SKM-1 treated with dmso at 0.1 percent for 144 hours (cell line): ENCODE results near the gene BRIX1.
"Not testable (repeated sequence)": the region's sequence is repeated elsewhere in the genome, so short reads cannot be mapped to it uniquely, and the experiment has no call there.

Source experiments
- DNase-seq: peaks from one replicate; lab custom pipeline; 2025; ENCODE audit not compliant: unreplicated experiment; lab: John Stamatoyannopoulos, UW

Gene BRIX1

DNA sequence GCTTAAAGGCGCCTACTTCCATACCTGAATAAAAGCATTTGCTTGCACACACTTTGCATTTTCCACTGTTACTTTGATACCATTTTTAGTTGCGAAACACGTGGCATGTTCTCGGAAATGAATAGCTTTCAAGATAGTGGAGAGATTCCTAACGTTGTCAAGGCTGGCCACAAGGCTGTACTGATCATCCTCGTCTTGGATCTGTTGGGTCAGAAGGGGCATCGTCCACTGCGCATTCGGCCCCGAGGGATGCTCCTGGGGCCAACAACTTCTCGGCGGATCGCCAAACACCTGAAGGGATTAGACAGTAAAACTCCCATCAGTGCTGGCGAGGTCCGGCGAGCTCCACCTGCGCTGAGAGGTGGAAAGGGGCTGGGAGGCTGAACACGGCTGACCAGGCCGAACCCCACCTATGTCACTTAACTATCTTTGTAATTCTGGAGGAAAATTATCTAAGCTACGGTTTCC is 806 bp upstream of the BRIX1 start:
- DNase-seq = no peak

DNA sequence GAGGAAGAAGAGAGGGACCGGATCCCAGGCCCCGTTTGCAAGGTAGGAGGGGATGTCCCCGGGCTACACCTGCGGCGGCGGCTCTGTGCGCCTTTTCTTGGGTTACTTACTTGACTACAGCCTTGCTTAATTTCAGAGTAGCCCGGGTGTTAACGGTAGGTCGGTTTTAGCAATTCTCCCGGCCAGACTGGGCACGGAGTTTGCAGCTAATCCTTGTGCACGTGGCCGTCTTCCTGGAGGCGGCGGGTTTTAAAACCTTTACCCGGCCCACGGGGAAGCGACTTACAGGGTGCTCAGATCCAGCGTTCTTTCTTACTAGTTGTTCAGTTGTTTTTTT is 313 bp downstream of the BRIX1 start:
- DNase-seq = no peak

DNA sequence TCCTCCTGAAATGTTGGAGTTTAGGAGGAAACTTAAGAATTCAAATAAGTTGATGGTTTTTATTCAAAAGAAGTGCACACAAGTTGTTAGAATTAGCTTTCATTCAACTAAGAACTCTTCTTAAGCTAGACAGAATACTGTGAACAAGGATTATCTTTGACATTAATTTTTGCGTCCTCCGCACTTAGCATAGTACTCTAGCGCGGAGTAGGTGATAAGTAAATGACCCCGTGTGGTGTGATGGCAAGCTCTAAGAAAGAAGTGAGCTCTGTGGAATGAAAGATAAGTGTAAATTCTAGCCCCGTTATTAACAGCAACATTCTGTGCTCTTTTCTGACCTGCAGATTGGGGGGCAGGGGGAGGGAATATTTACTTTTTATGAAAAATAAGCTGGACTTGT is 1.0 kb downstream of the BRIX1 start:
- no peak for DNase-seq

DNA sequence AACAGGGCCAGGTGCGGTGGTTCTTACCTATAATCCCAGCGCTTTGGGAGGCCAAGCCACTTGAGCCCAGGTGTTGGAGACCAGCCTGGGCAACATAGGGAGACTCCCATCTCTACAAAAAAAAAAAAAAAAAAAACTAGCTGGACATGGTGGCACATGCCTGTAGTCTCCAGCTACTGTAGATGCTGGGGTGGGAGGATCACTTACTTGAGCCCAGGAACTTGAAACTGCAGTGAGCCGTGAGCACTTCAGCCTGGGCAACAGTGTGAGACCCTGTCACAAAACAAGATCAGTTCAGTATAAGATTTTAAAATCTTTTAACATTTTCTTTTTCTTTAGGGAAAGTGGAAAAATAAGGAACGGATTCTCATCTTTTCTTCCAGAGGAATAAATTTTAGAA is 2.5 kb downstream of the BRIX1 start:
- DNase-seq = no peak

DNA sequence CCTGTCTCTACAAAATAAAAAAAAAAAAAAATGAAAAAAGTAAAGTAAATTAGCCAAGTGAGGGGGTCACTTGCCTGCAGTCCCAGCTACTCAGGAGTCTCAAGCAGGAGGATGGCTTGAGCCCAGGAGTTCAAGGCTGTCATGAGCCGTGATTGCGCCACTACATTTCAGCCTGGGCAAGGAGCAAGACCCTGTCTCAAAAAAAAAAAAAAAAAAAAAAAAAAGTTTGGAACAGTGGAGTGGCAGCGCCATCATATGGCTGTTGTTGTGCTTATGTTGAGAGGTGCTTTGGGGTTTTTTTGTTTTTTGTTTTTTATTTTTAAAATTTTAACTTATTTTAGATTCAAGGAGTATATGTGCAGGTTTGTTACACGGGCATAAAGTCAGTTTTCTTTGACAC is 3.6 kb downstream of the BRIX1 start:
- no peak for DNase-seq

DNA sequence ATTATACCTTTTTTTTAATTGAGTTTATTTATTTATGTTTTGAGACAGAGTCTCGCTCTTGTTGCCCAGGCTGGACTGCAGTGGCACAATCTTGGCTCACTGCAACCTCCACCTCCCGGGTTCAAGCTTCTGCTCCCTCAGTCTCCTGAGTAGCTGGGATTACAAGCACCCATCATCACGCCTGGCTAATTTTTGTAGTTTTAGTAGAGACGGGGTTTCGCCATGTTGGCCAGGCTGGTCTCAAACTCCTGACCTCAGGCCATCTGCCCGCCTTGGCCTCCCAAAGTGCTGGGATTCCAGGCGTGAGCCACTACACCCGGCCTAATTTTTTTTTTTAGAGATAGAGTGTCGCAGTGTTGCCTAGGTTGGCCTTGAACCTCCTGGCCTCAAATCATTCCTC is 7.7 kb downstream of the BRIX1 start:
- not testable (repeated sequence) for DNase-seq

DNA sequence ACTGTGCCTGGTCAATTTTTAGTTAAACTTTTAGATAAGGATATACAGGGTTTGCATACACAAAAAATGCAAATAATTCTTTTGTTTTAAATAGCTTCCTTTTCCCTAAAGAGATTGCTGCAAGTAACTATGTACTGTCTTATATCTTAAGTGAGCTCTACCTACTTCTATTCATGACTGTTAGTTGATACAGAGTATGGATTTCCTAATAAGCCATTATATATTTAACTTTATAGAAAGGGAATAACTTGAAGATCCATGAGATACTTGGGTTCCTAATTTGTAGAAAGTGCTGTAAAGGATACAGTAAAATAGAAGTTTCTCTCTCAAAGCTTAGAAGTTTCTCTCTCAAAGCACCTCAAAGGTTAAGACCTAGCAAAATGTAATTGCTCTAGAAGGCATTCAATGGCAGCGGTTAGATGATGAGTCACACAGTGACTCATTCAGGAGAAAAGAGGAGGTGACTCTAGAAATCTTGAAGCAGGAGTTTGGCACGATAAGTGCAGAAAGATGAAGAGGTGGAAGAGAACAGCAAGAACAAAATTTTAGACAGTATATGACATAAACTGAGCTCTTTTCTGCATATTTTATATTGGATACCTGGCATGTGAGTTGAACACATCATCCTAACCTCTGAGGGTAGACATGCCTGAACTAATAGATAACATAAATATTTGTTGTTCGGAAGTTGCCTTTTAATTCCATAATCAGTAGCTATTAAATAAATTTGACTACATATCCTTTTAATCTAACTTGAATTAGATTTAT is 8.4 kb downstream of the BRIX1 start:
- DNase-seq = no peak

DNA sequence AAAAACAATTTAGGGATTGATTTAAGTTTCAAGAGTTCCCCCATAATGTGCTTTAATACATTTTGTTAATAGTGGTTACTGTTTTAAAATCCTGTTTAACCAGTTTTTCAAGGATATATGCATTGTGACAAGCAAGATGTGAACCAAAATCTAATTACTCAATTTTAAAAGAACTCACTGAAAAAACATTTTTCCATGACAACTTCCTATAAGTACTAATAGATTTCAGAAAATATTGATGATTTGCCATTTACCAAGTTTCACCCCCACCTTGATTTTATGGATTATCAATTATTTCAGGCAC is 8.9 kb downstream of the BRIX1 start:
- DNase-seq = no peak

DNA sequence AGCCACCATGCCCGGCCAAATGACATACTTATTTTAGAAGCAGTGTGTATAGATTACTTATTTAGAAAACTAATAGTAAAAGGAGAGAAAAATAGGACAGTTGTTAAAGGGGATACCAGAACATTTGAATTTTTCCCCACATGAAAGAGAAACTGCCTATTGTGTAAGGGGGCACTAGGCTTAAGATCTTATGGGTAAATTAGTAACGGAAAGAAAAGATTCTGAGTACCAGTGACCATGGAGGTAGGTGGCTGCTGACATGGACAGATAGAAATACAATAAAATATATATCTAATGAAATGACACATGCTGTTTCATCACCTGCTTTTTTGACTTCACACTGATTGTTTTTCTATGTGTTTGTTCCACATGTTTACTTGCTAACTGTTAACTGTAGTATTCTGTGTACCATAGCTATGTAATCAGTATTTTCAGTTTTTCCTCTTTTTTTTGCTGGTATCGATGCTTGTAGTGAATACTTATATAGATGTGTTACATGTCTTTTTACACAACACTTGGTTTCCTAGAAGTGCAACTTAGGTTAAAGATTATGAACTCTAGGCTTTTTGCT is 10.9 kb downstream of the BRIX1 start:
- DNase-seq = no peak

DNA sequence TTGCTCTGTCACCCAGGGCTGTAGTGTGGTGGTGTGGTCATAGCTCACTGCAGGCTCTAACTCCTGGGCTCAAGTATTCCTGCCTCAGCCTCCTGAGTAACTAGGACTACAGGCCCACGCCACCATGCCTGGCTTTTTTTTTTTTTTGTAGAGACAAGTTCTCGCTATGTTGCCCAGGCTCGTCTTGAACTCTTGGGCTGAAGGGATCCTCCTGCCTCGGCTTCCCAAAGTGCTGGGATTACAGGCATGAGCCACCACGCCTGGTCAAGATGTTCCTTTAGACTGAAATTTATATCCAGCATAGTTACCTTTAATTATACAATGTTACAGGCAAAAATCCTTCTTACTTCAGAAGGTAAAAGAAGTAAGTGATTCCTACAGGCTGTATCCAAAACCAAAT is 12.3 kb downstream of the BRIX1 start:
- no peak for DNase-seq

DNA sequence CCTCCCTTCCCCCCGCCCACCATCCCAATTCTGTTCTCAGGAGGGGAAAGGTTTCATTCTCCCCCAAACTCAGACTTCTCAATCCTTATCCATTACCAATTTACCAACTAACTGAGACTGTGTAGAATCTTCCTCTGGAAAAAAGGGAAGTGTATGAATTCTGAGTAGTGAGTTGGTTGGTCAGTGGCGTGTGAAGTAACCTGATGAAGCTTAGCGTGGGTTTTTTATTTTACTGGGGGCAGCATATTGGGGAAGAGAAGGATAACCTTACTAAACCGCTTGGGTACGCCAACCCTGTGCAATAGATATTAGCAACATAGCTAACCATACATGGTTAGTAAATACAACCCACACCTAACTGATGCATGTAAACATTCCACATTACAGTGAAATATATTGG is 12.8 kb downstream of the BRIX1 start:
- DNase-seq = no peak

DNA sequence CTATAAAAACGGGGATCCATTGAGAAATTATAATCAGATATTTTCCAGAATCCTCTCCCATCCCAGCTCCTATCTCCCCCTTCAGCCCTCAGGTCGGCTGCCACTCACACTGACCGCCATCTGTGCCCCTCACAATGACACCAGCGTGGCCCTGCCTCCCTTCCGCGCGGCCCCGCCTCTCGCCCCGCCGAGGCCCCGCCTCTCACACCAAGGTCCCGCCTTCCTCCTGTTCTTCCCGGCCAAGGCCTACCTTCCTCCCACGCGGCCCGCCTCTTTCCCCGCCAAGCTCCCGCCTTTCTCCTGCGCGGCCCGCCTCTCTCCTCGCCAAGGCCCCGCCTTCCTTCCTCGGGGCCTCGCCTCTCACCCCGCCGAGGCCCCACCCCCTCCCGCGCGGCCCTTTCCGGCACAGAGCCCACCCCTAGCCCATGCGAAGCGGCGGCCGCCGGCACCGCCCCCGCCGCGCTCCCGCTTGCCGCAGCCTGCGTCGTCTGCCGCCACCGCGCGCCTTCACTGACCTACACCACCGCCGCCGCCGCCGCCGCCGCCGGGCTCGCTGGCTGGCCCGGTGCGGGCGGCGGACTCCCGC is 13.7 kb downstream of the BRIX1 start, which contains the start of gene DNAJC21:
TSS of gene DNAJC21 (plus strand) at position 426 of the 586 bp plus-strand sequence. CDS start 261 bp downstream, outside the sequence.
- DNase-seq = peak; percentile 96

DNA sequence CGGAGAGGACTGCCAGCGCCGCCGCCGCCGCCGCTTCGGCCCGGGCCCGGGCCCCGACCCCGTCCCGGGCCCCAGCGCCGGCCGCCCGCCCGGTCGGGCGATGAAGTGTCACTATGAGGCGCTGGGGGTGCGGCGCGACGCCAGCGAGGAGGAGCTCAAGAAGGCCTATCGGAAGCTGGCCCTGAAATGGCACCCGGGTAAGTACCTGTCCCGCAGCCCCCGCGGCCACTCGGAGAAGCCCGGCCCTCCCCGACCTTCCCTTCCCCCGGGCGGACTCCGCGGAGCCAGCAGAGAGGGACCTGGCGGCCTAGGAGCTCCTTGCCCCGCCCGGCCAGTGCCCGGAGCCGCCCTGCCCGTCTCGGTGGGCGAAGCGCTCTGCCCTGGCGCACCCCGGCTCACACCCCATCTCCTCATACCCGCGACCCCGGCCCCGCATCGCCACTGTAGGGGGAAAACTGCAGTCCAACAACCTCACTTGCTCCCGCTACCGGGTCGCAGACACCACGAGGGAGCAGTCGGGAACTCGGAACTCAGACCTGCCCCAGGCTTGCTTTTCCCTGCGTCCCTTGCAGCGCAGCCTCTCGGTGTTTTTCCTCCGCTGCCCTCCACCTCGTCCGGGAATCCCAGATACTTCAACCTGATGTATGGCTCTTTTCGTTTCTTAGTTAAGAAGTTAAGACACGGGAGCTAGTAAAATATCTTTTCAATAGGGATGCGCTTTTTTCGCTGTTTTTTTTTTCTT is 14.4 kb downstream of the BRIX1 start:
- DNase-seq = peak; percentile 56

DNA sequence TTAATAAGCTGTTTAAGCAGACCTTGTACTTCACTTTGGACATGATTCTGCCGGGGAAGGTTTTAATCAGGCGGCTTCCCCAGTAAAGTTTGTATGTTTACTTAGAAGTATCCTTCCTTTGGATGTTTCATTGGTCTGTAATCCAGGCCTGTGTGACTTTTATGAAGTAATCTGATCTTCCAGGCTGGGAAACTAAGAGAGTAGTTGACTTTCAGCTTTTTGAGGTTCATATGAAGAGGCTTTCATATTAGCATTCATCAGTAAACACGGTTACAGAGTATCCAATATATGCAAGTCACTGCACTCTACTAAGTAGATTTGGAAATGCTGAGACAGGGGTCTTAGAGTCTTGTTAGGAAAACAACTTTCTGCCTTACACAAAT is 14.9 kb downstream of the BRIX1 start:
- no peak for DNase-seq

DNA sequence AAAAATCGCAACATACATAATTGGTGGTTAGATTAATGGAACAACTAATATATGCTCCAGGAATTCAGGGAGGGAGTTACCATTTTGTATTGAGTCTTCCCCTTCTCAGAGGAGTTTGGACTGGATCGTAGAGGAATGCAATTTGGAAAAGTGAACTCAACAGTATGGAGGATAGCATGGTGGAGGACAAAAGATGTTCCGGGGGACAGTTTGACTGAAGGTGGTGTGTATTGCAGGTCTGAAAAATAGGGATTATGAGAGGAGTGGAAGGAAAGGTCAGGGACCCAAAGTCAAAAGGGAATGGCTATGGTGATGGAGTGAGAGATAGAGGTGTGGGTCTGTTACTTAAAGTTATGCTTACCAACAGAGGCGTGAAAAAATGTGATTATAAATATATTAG is 15.4 kb downstream of the BRIX1 start:
- DNase-seq = no peak

DNA sequence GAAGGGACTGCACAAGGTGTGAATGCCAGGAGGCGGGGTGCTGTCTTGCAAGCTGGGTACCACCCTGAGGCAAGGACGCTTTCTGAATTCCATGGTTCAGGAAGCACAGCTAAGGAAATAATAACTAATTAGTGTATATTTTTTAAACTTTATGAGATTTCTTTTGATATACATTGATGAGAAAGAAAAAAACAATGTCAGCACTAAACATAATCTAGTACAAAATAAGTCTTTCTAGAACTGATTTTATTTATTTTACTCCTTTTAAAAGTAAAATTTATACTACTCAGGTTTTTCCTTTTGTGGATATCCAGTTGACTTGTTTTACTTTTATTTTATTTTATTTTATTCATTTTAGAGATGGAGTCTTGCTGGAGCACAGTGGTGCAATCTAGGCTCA is 17.4 kb downstream of the BRIX1 start:
- no peak for DNase-seq

DNA sequence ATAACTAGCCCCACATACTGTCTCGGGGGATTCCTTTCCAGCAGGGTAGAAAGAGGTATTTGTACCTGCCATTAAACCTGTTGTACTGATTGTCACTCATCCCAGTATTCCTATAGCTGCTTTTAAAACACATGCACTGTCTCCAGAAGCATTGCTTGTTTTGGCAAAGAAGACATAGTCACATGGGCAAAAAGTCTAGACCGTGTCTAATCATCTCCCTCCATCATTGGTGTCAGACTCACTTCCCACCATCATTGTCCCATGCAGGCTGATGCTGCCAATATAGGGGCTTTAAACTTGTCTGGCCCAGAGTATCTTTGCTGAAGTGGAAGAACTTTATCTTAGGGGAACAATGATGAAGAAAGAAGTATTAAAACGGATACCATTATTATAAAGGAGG is 26.4 kb downstream of the BRIX1 start:
- DNase-seq = no peak

DNA sequence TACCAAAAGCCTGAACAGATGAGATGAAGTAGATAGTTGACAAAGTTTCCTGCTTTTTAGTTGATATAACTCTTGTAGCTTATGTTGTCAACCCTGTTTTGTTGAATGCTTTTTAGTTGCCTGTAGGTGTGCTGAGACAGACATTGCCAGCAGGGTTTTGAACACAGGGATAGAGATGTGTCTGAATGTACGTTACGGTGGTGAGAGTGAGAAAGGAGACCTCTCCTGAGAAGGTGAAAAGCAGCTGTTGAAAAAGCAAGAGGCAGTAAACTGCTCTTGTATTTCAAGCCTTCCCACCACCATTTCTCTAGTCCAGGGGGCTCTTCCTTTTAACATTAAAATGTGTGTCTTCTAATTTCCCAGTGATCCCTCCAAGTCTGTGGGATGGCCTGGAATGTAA is 28.5 kb downstream of the BRIX1 start:
- DNase-seq = no peak

DNA sequence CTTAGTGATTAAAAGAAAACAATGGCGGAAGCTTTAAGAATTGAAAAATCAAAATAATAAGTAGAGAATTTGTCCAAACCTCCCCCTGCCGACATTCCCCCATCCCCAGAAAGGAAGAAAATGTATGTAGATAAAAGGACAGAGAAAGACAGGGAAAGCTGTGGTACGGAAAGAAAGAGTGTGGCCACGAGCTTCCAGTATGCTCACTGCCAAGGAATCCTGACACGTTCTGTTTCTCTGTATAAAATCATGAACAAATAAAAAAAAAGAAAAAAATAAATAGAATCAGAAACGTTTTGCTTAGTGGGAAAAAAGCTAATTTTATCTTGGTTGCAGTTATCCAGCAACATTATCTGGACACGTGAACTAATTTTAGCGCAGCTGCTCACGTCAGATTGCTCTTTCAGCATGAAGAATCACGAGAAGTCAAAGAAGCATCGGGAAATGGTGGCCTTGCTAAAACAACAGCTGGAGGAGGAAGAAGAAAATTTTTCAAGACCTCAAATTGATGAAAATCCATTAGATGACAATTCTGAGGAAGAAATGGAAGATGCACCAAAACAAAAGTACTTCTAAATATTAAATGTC is 29.0 kb downstream of the BRIX1 start:
- DNase-seq = no peak

DNA sequence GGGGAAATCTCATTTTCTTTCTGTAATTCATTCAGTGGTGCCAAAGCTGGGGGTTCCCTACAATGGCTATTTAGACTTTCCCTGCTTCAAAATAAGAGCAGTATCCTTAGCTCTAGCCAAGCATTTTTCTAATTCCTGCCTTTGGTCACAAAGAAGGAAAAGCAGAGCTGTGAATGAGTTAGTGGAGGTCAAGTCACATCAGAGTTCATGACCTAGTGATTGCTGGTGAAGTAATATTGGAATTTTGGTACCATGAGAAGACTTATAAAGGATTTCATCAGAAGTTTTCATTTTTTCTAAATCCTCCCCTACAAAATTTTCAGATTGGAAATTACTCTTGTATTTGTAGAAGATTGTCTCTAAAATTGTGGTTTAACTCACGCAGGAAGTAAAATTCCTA is 41.8 kb downstream of the BRIX1 start:
- DNase-seq = no peak

DNA sequence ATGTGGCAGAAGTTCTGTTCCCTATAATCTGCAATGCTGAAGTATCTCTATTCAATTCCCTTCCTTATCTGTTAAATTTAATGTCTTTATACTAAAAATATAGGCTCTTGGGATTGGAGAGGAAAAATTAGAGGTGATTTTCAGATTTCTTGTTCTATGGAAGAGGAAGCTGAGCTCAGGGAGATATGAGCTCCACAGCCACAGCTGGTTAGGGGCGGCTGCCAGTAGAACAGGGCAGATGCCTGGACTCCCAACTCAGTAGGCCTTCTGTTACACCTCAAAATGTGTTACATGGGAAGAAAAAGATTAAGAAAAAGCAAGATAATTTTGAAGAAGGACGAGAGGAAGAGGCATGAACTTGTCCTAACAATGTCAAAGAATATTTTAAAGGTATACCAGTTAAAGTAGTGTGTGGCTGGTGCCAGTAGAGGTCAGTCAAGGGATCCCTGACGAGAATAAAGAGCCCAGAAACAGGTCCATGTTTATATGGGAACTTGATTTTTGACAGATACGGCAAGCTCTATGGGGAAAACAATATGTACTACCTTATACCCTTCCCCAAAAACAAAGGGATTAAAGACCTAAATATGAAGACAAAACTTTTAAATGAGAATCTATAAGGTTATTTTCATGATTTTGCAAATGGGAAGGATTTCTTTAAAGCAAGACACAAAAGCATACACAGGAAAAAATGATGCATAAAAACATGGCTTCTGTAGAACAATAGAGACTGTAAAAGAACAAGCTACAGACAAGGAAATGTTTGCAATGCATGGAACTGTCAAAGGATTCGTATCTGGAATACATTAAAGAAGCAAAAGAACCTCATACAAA is 42.6 kb downstream of the BRIX1 start:
- peak; percentile 30 for DNase-seq
